Keratinocyte (primary cell): ENCODE data around the gene DCDC2B. TPM values are rescaled to one million over a fixed set of nuclear protein-coding genes. Genes with fewer than 3 reads are reported as not detected.

Experiments
- DNase-seq: peaks from one replicate; pipeline ENCODE4 v3.0.0-alpha.2; 2011; ENCODE audit warnings: low read depth, missing footprints, low spot score
- FAIRE-seq: peaks from 2 replicates; lab custom pipeline; 2011; peaks lifted over from hg19 to GRCh38; lab: Jason Lieb, UNC
- H2AFZ ChIP-seq: 2 replicates; pipeline ENCODE4 v1.6.0; 2012; ENCODE audit warnings: low read length, control low read depth, inconsistent platforms; ENCODE audit not compliant: control insufficient read depth
- H3K27ac ChIP-seq: 2 replicates; pipeline ENCODE4 v1.5.1; 2011; ENCODE audit warnings: low read length; ENCODE audit not compliant: control insufficient read depth, insufficient read depth
- H3K27me3 ChIP-seq: 3 replicates; pipeline ENCODE4 v1.6.0; 2011; ENCODE audit warnings: low read length; ENCODE audit not compliant: control insufficient read depth, insufficient read depth; ENCODE audit errors: extremely low read depth
- H3K36me3 ChIP-seq, 2 experiments: 2 replicates in 1 of 2; 3 replicates in 1 of 2; pipeline ENCODE4 v1.5.1; 2011; ENCODE audit warnings: low read length in 2 of 2, mild to moderate bottlenecking in 1 of 2; ENCODE audit not compliant: control insufficient read depth in 2 of 2, insufficient read depth in 2 of 2; ENCODE audit errors: extremely low read depth in 1 of 2
- H3K4me1 ChIP-seq: 3 replicates; pipeline ENCODE4 v1.5.1; 2011; ENCODE audit warnings: low read length; ENCODE audit not compliant: control insufficient read depth, insufficient read depth; ENCODE audit errors: extremely low read depth
- H3K4me2 ChIP-seq: 3 replicates; pipeline ENCODE4 v1.6.0; 2011; ENCODE audit warnings: low read depth, low read length; ENCODE audit not compliant: control insufficient read depth, insufficient read depth; ENCODE audit errors: extremely low read depth
- H3K4me3 ChIP-seq, 3 experiments: fragments of 200-600 bp in 1 of 3; sonication (generic) in 1 of 3; 2 replicates in 2 of 3; 3 replicates in 1 of 3; pipeline ENCODE4 v1.5.1; 2011 to 2016; ENCODE audit warnings: low read length in 3 of 3, mild to moderate bottlenecking in 3 of 3, control low read depth in 2 of 3, inconsistent platforms in 1 of 3, low read depth in 1 of 3, mixed read lengths in 1 of 3, mixed run types in 1 of 3, moderate library complexity in 1 of 3; ENCODE audit not compliant: control insufficient read depth in 2 of 3, insufficient read depth in 2 of 3; ENCODE audit errors: extremely low read depth in 1 of 3
- H3K79me2 ChIP-seq: 2 replicates; pipeline ENCODE4 v1.6.0; 2012; ENCODE audit warnings: low read length; ENCODE audit not compliant: control insufficient read depth, insufficient read depth
- H3K9ac ChIP-seq: 3 replicates; pipeline ENCODE4 v1.6.0; 2011; ENCODE audit warnings: low read length; ENCODE audit not compliant: control insufficient read depth, insufficient read depth; ENCODE audit errors: extremely low read depth
- H3K9me1 ChIP-seq: 3 replicates; pipeline ENCODE4 v1.6.0; 2011; ENCODE audit warnings: low read length; ENCODE audit not compliant: control insufficient read depth, insufficient read depth; ENCODE audit errors: extremely low read depth
- H3K9me3 ChIP-seq: 2 replicates; pipeline ENCODE4 v1.5.1; 2012; ENCODE audit warnings: low read depth, low read length; ENCODE audit not compliant: control insufficient read depth
- H4K20me1 ChIP-seq: 3 replicates; pipeline ENCODE4 v1.6.0; 2011; ENCODE audit warnings: low read length; ENCODE audit not compliant: control insufficient read depth, insufficient read depth; ENCODE audit errors: extremely low read depth
- CTCF ChIP-seq, 3 experiments: IDR thresholded peaks in 1 of 3; conservative IDR thresholded peaks in 1 of 3; optimal IDR thresholded peaks in 1 of 3; 2 replicates in 2 of 3; 3 replicates in 1 of 3; pipeline versions ENCODE3 to v1.5.1; 2011; ENCODE audit warnings: low read length in 3 of 3, mild to moderate bottlenecking in 3 of 3, moderate library complexity in 2 of 3, control low read depth in 1 of 3, inconsistent platforms in 1 of 3; ENCODE audit not compliant: insufficient read depth in 2 of 3; ENCODE audit errors: extremely low read depth in 1 of 3
- EZH2 ChIP-seq: IDR thresholded peaks from one replicate; pipeline ENCODE4 v1.6.1; 2012; ENCODE audit warnings: inconsistent platforms, mild to moderate bottlenecking, low read length, moderate library complexity
- dilution Hi-C: fragments of 300-500 bp; cut with MboI; formaldehyde crosslinking; loops from one replicate; pipeline ENCODE4 v1.7.0; 2020; ENCODE audit warnings: low sequenced_read_pairs; ENCODE audit not compliant: extremely low pct_ligation_motif_present
- polyA minus RNA-seq, 3 experiments: library from RNA; depleted of rRNA, polyadenylated mRNA; stranded (reverse); fragments of >200 nt; gene quantifications; 1 replicate in 1 of 3; 2 replicates in 1 of 3; 3 replicates in 1 of 3; pipeline ENCODE4 v1.2.3, GENCODE V29; 2011
- polyA plus RNA-seq, 5 experiments: library from polyadenylated mRNA; depleted of rRNA in 3 of 5; stranded (reverse) in 3 of 5; stranded (forward) in 1 of 5; unstranded in 1 of 5; fragments of >200 nt; gene quantifications; 1 replicate in 1 of 5; 2 replicates in 3 of 5; 3 replicates in 1 of 5; pipeline versions ENCODE4 v1.2.1 to v1.2.3, GENCODE V29; 2011 to 2012; ENCODE audit warnings: missing spikeins in 2 of 5, low read depth in 1 of 5, low replicate concordance in 1 of 5

DCDC2B gene
- polyA plus RNA-seq (not detected in 3 replicates), polyA minus RNA-seq (not detected in 3 replicates)
- polyA plus RNA-seq (2011; ENCODE audit: low read depth): not detected
- not detected in 2 replicates for polyA plus RNA-seq (2011; cell fraction: cytosol; rRNA removed)
- polyA plus RNA-seq (2011; cell fraction: nucleus; rRNA removed): not detected in 2 replicates
- polyA plus RNA-seq (2012; ENCODE audit: low replicate concordance): not detected in 2 replicates
- not detected for polyA minus RNA-seq (2011; cell fraction: cytosol; rRNA and poly(A)+ RNA removed)
- polyA minus RNA-seq (2011; cell fraction: nucleus; rRNA and poly(A)+ RNA removed): not detected in 2 replicates

DNA sequence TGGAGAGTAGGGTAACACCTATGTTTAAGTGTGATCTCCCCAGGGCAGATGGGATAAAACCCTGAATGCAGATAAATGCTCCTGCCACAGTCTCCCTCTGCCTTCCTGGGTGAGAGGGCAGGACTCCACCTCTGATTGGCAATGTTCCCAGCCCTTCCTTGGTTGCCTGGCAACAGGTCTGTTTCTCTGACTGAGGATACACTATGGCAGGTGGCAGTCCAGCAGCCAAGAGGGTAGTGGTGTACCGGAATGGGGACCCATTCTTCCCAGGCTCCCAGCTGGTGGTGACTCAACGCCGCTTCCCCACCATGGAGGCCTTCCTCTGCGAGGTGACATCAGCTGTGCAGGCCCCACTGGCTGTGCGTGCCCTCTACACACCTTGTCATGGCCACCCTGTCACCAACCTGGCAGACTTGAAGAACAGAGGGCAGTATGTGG is at the start of gene DCDC2B:
Gene DCDC2B, plus strand, starts transcription at position 199 of the 438 bp plus-strand sequence. Its CDS starts 5 bp downstream, at position 204.
- Histone ChIP-seq H2AFZ (no peak within 1 kb of the TSS), H3K9ac (no peak within 1 kb of the TSS), H3K9me3 (no peaks in the 10 kb centered on the region), H3K27ac (no peak within 1 kb of the TSS), H3K9me1 (no peaks in the 10 kb centered on the region), H3K36me3 (peaks cover 3 to 5% of the 10 kb centered on the region in 2 experiments), H4K20me1 (no peaks in the 10 kb centered on the region), H3K79me2 (no peaks in the 10 kb centered on the region), H3K27me3 (no peaks in the 10 kb centered on the region), H3K4me2 (no peak within 1 kb of the TSS), H3K4me1 (peaks cover 11% of the 10 kb centered on the region), H3K4me3 (no peak within 1 kb of the TSS)
- FAIRE-seq (no peak), DNase-seq (no peak)
- TF ChIP-seq EZH2: no peak
- no peak for TF ChIP-seq CTCF (optimal IDR thresholded peaks at IDR 0.05 in 1 of 3, IDR thresholded peaks at IDR 0.05 in 1 of 3, conservative IDR thresholded peaks at IDR 0.05 in 1 of 3; ENCODE audit: extremely low read depth in 1 of 3, insufficient read depth in 2 of 3, low read length in 3 of 3)
- dilution Hi-C loops: no loop called here

DNA sequence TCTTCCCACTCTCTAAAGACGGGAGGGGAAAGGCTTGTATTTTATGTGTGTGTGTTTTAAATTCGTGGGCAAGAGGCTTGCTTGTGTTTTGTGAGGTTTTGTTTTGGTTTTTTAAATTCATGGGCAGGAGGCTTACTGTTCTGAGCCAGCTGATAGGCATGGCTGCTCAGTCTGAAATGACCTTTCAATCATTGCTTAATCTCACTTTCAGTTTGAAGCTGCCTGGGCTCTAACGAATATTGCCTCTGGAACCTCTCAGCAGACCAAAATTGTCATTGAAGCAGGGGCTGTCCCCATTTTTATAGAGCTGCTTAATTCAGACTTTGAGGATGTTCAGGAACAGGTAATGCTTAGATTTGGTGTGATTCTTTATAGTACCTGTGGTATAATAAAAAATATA is 49.7 kb upstream of the DCDC2B start:
- H3K36me3 ChIP-seq: peaks cover 37 to 43% of the 10 kb centered on the region in 2 experiments

More for the DNA sequence above, 49.7 kb upstream of the DCDC2B start:
- Histone ChIP-seq H3K9me3 (no peaks in the 10 kb centered on the region), H3K9ac (no peak overlapping the region), H3K27ac (no peak overlapping the region), H3K27me3 (no peaks in the 10 kb centered on the region), H3K4me3 (no peak overlapping the region), H2AFZ (no peak overlapping the region), H3K4me1 (no peaks in the 10 kb centered on the region), H3K79me2 (peaks cover 4% of the 10 kb centered on the region), H3K4me2 (no peak overlapping the region), H4K20me1 (no peaks in the 10 kb centered on the region), H3K9me1 (peaks cover 2% of the 10 kb centered on the region)
- dilution Hi-C loops: no loop called here
- TF ChIP-seq EZH2 (no peak), CTCF (optimal IDR thresholded peaks at IDR 0.05 in 1 of 3, IDR thresholded peaks at IDR 0.05 in 1 of 3, conservative IDR thresholded peaks at IDR 0.05 in 1 of 3; ENCODE audit: extremely low read depth in 1 of 3, insufficient read depth in 2 of 3, low read length in 3 of 3) (no peak)
- FAIRE-seq (no peak), DNase-seq (no peak)
